SH-SY5Y (cell line): ENCODE measurements around the gene SAP130.

Experiments used
- GATA2 ChIP-seq: IDR thresholded peaks from 2 replicates; pipeline ENCODE4 v1.6.1; 2011; ENCODE audit warnings: mild to moderate bottlenecking, low read depth, low read length
- GATA3 ChIP-seq: IDR thresholded peaks from 2 replicates; pipeline ENCODE4 v1.6.1; 2011; ENCODE audit warnings: low read depth, mild to moderate bottlenecking, low read length, moderate library complexity

GRCh38 chr2:127945281-127945680, 82.6 kb downstream of the SAP130 start:
- TF ChIP-seq GATA2 = no peak
- TF ChIP-seq GATA3 = no peak
